HUDEP-2 (cell line): Measurements from ENCODE around the gene TBC1D14.
"Not testable (repeated sequence)": the region's sequence is repeated elsewhere in the genome, so short reads cannot be mapped to it uniquely, and the experiment has no call there.

Source experiments
- DNase-seq, 76 experiments: peaks; one replicate each; lab custom pipeline; 2025; ENCODE audit not compliant: unreplicated experiment in 76 of 76; lab: John Stamatoyannopoulos, UW

The TBC1D14 gene

DNA sequence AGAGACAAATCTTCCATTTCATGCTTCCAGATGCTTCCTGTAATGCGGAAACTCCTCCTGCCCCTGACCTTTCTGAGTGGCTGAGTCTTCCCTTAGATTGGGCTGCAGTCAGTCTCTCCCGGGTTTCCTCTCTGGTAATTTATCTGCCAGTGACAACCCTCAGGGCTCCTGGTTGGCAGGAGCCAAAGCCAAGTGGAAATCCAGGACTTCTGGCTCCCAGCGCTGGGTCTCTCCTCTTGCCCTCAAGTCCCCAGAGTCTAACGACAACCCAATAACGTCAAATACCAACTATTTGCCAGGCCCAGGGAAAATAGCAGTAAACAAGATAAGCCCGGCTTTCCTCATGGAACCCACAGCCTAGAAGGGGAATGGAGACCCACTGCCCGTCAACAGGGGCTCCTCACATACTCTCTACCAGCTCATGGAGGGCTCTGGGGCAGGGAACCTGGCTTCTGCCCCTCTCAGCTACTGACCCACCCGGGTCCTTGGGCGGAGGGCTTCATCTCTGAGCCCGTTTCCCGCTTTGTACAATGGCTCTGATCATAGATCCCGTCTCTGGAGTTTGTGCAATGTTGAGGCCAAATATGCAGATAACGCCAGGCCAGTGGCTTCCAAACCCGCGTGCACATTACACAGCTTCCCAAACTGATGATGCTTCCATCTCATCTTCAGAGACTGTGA, 1.1 kb upstream of the TBC1D14 start:
- peak in 1 of 76 experiments; percentile 52 for DNase-seq

DNA sequence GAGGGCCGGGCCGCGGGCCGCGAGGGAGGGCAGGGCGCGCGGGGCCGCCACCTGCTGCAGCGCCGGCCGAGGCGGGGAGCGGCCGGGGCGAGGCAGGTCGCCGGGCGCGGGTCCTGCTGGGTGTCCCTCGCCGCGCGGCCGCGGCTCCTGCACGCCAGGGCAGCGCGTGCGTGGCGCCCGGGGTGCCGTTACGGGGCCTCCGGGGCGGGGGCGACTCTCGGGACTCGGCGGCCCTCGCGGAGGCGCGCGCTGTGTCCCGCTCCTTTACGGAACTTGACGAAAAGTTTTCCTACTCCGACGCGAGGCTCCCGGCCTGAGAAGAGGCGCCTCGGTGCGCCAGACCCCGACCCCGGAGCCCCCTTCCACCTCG, 329 bp downstream of the TBC1D14 start:
- peak in 8 of 76 experiments; percentile 13 to 47 (median 26) for DNase-seq

DNA sequence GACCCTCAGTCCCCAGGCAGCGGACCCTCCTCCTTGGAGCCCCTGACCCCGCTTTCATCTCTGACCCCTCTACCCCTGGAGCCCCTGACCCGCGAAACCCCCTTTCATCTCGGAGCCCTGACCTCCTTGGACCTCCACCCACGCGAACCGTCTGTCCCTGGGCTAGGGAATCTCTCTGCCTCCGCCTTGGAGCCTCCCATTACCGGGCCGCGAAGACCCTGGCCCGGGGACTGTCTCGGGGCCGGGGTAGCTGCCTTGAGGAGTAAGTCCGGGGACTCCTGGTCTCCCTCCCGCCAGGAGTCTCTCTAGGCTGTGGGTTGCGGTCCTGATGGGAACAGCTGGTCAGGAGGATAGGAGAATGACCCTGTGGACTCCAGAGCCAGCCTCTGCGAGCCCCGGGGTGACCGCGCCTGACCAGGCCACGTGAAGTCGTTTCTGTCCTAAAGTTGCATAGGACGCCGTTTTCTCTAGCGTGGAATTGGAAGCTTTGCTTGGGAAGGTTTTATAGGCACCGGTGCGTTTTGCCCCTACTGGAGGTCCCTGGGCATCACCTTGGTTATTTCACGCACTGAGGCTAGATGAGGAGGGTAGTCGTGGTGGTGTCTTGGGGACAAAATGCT, 824 bp downstream of the TBC1D14 start:
- DNase-seq, result peak in 25 of 76 experiments; percentile 9 to 51 (median 30)

DNA sequence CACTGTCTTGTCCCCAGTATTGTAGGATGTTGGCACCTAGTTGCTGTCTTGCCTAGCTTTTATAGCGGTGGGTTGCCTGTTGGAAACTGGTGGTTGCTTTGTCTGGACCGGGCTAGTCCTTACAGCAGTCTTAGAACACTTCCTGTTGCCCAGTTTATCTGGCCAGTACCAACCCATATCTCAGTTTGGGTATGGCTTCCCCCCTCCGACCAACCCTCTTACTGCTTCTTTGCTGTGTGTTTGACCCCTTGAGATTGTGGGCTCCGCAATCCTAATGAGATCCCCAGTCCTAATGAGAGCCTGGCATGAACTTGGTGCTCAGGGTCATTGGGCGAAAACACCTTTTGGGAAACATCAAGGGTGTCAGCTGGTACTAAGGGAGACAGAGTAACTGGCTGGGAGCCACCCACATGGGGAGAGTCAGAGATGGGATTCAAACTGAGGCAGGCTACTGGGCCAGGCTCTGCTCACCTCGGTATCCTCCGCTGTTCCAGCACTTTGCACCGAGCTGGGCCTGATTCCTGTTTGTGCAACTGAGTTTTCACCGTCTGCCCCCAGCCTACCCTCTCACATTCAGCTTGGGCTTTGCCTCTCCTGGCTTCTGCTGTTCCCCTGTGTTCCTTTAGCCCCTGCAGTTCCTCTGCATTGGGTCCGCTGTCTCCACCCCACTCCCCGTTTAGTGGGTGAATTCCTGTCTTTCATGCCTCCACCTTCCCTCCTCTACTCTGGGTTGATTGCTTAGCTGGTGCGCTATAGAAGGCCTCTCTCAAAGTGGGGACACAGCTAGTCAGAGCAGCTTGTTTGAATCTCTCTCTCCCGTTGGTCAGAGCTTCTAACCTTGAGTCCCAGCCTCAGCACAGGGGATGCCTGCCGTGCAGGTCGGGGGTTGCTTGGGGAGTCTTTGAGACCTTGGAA, 1.6 kb downstream of the TBC1D14 start:
- peak in 8 of 76 experiments; percentile 9 to 58 (median 30) for DNase-seq

DNA sequence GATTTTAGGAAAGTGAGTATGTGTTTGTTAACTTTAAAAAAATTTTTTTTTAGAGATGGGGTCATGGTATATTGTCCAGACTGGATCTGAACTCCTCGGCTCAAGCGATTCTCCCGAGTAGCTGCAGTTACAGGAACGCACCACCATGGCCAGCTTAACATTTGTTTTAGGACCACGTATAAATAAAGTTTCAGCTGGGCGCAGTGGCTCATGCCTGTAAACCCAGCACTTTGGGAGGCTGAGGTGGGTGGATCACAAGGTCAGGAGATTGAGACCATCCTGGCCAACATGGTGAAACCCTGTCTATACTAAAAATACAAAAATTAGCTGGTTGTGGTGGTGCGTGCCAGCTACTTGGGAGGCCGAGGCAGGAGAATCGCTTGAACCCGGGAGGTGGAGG, 2.3 kb downstream of the TBC1D14 start:
- DNase-seq, result not testable (repeated sequence)

DNA sequence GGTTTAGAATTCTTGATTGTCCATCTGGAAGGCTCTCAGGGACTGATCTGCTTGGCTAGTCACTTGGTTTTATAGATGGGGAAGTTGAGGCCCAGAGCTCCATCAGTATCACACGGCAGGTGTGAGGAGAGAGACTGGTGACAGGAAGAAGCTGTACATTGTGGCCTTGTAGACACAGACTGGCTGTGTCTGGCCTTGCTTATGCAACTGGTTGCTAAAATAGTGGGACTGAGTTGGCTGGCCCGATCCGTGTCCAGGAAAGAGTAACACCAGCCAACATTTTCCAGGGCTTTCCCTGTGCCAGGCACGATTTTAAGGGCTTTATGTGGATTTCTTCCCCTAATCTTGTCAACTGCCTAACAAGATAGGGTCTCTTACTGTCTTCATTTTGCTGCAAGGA, 2.8 kb downstream of the TBC1D14 start:
- no peak for DNase-seq

DNA sequence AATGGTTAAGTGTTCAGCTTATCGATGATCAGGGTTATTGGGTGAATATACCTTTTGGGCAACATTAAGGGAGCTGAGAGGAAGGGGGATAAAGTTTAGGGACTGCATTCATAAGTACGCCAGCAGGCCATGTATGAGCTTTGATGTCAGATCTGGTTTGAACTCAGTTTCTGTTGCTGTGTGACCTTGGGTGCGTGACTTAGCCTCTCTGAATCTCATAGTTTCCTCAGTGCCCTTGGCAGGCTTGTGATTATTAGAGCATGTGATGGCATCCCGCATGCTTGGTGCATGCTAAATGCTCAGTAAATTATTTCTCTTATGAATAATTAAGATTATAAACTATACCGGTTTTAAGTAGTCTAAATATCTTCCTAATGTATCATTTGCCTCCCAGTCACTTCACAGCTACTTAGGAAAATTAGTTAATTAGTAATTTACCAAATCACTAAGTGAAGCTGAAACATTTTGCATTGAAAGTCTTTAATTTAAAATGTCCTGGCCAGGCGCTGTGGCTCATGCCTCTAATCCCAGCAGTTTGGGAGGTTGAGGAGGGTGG, 3.8 kb downstream of the TBC1D14 start:
- DNase-seq, result no peak

DNA sequence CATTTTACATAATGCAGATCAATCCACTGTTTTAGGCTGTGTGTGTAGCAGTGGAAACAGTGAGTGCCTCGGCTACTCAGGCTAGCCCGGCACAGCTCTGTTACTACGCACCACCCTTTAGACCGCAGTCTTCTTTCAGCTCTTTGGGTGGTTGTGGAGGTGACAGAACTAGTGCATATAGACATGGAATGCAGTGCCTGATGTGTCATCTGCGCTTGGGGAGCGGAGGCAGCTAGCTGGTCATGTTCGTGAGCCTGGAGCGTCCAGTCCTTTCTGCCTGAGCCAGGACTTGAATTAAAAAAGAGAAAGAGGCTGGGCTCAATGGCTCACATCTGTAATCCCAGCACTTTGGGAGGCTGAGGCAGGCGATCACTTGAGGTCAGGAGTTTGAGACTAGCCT, 4.8 kb downstream of the TBC1D14 start:
- DNase-seq, result peak in 3 of 76 experiments; percentile 8 to 24 (median 11)

DNA sequence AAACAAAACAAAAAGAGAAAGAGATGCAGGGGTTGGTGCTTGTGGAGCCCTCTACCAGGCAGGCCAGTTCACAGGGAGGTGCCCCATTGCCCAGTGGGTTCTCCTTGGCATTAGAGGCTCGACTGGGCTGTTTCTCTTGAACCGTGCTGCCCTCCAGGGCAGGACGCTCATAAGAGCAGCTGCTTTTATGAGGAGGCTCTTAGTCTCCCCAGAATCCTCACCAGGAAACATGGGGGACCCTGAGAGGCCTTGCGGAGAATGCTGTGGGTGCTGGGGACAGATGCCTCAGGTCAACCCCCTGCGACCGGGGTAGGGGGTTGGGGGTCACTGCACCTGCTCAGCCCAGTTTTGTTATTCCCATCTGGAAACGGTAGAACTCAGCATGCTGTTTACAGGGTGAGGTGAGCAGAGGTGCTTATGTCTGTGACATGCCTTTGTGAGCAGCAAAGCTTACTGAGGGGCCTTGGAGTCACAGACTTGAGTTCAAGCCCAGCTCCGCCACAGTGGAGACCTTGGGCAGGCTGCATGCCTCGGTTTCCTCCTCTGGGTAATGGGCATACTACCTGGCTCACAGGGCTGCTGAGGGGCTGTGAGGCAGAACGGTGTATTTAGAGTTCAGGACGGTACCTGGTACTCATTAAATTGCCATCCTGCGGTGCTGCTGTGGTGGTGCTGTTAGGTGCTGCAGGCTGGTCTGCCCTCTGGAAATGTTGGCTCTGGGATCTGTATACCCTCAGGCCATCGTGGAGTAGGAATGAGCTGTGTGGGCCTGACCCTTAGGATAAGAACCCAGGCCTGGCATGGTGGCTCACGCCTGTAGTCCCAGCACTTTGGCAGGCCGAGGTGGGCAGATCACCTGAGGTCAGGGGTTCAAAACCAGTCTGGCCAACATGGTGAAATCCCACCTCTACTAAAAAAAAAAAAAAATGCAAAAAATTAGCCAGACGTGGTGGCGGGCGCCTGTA, 5.7 kb downstream of the TBC1D14 start:
- DNase-seq, result no peak

DNA sequence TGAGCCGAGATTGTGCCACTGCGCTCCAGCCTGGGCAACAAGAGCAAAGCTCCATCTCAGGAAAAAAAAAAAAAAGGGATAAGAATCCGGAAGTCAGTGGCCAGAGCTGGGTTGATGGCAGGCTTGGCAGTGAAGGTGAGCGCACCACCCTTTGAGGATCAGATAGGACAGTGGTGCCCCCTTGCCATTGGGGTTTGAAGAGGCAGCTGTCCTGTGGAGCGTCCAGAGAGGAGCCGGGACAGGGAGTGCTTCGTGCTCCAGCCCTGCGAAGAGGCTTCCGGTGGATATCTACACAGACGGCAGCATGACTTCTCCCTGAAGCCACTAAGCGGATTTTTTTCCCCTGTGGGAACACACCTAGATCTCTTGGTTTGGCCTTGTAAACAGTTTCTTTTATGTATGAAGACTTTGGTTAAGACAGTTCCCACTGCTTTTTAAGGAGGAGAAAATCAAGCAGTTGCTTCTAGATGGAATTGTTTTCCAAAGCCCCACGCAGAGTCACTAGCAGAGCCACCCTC, 6.5 kb downstream of the TBC1D14 start:
- peak in 18 of 76 experiments; percentile 17 to 68 (median 51) for DNase-seq

DNA sequence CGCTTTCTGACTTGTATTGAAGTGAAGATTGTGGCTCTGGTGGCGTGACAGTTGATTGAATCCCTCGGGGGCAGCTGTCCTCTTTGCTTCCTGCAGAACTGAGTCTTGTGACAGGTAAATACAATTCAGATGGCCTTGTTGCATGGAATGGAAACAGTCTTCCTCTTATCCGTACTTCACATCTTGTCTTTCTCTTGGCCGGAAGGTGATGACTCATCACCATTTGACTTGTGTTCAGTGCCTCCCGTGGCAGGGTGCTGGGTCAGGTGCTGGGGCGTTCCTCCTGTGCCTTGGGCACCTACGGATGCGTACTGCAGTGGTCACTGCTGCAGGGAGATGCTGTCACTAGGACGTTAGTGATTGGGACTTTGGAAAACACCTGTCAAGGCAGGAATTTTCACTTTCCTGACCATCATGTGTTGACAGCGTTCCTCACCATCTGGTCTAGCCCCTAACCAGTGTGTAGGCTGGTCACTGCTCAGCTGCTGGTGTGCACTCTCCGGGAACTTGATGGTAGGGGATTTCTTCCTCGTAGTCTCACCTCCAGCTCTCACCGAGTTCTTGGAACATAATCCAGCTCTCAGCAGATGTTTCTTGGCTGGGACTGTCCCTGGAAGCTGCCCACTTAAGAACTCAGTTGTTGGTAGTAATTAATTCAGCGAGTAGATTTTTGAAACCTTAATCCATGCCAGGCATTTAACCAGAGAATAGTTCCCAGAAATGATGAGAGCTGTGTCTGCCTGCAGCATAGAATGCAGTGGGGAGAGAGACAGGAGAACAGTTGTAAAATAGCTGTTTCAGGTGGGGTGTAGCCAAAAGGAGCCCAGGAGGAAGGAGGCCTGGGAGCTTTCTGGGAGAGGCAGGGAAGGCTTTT, 7.2 kb downstream of the TBC1D14 start:
- peak in 74 of 76 experiments; percentile 20 to 95 (median 86) for DNase-seq

DNA sequence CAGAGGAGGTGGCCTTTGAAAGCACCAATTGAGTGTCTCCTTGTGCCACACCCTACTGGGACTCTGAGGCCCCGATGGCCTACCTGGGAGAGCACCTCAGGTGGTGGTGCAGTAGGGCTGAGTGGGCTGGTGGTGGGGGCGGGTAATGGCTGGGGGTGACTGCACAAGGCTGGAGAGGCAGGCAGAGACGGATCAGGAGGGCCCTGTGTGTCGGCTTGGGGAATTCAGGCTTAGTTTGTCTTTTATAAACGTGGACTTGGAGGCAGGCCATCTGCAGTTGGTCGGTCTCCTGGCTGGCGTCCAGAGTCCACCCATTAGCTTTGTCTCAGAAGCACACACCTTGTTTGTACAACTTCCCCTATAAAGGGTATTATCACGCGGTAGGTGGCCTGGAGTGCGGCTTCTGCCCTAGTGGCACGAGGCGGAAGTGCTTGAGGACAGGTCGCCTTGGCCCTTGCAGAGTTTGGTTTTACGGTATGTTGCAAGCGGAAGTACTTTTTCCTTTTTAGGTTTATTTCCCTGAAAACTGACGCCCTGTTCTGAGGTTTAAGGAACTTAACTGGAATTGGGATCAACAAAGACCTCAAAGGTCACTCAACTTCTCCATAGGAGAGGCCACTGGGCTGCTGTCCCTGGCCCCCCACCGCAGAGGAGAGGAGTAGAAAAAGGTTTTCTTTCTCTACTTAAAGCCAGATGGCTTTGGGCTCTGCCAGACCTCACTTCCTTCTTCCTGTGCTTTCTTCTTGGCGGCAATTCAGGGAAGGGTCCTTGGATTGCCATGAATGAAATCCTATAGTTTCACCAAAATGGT, 8.0 kb downstream of the TBC1D14 start:
- DNase-seq, result peak in 74 of 76 experiments; percentile 35 to 92 (median 79)

DNA sequence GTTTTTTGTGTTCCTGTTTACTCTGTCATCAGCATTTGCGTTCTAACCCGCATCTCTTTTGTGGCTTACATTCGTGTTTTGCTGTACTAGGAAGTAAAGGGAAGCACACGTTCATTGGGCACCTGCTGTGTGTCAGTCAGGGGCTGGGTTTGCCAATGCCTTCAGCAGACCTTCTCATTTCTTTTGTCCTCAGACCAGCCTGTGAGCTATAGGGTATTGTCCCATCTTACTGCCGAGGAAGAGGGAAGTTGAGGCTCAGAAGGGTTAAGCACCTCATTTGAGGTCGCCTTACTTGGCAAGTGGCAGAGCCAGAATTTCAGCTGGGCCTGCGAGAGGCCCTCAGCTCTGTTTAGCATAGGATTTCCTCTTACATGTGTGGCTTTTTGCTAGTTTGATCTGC, 8.7 kb downstream of the TBC1D14 start:
- DNase-seq, result peak in 1 of 76 experiments; percentile 12

DNA sequence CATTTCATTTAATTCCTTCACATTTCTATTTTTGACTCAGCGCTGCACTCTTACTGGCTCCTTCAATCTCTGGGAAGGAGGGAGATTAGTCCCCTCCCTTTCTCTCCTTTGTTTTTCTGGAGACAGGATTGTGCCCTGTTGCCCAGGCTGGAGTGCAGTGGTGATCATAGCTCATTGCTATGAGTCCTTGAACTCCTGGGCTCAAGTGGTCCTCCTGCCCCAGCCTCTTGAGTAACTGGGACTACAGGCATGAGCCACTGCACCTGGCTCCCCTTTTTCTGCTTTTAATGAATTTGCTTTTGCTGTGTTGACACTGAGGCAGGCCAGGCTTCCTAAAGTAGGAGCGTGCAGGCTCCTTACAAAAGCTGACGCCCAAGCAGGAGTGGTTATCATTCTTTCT, 10.5 kb downstream of the TBC1D14 start:
- DNase-seq, result peak in 2 of 76 experiments; percentile 14 to 15

DNA sequence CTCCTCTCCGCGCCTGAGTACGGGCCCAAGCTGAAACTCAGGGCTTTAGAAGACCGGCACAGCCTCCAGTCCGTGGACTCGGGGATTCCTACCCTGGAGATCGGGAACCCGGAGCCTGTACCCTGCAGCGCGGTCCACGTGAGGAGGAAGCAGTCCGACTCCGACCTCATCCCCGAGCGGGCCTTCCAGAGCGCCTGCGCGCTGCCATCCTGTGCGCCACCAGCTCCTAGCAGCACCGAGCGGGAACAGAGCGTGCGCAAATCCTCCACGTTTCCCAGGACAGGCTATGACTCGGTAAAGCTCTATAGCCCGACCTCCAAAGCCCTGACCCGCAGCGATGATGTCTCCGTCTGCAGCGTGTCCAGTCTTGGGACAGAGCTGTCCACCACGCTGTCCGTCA, 13.9 kb downstream of the TBC1D14 start:
- no peak for DNase-seq

DNA sequence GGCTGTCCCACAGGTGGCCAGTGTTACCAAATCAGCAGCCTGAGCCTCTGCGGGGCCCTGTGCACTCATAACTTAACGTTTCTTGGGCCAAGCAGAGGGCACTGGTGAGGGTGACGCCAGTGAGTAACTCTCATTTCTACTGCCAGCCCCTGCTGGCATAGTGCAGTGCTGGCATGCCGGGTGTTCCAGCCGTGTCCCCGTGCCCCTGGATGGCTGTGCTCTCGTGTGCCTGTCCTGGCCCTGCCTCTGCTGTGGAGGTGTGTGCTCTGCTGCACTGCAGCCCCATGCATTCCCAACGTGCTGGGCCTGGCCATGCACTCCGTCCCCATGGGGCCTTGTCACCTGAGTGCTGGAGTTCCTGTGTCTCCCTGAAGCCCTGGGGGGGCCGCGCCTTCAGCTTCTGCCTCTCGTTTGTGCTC, 14.7 kb downstream of the TBC1D14 start:
- no peak for DNase-seq

DNA sequence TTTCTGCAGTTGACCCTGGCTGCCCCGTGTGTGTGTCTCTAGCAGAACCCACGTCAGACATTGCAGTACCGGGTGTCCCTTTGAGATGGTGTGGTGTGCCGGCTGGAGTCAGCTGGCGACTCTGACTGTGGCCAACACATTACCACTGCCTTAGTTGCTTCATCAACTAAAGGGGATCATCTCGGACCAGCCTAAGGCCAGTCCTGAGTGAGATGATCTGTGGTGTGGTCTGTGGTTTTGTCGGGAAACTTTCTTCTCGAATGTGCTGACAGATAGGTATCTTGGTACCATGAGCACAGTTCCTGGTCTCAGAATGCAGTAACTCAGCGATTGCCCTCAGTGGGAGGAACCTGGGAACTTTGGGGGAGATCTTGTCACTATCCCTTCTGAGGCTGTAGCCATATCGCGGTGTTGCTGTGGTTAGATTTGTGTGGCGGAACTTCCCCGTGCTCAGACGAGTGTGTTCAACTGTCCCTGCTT, 15.8 kb downstream of the TBC1D14 start:
- DNase-seq, result peak in 52 of 76 experiments; percentile 9 to 72 (median 36)

DNA sequence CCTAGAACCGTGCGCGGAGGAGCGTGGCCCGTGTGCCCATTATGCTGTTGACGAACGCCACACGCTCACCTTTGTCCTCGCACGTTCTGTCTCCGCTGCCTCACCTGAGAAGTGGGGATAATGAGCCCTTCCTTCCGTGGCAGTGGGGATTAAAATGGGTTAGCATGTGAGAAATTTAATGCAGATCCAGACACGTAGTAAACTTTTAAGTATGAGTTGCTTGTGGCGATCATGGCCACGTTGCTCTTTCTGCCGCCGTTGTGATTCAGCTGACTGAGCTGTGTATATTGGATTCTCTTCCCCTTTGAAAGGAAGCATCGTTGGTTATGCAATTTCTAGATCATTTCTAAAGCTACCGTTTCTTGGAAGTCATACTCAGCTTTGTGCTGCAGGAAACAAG, 16.5 kb downstream of the TBC1D14 start:
- DNase-seq, result no peak
